ENCODE results near the gene TBC1D4. TPM values are rescaled to one million over a fixed set of nuclear protein-coding genes. Genes with fewer than 3 reads are reported as not detected.

TBC1D4 gene
- total RNA-seq, 1 donor from 2014 or later: 25.6 TPM

DNA sequence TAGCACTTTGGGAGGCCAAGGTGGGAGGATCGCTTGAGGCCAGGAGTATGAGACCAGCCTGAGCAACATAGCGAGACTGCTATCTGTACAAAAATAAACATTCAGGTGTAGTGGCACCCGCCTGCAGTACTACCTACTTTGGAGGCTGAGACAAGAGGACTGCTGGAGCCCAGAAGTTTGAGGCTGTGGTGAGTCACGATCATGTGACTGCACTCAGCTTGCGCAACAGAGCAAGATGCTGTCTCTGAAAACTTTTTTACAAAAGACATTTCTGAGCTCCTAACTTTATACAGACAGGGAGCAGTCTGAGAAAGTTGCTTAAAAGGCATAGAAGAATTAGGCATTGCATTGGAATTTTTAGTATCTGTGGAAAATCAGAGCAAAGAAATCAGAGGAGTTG is 10.4 kb upstream of the TBC1D4 start:
- Histone ChIP-seq H3K9me3 (ENCODE audit: insufficient read depth, low read depth, low read length) (no peaks in the 10 kb centered on the region), H3K4me3 (ENCODE audit: insufficient read depth, low read depth, low read length) (no peak overlapping the region), H3K27ac (ENCODE audit: low read depth, low read length) (no peak overlapping the region), H3K9ac (ENCODE audit: low read length) (no peak overlapping the region), H3K4me1 (ENCODE audit: insufficient read depth, low read length) (peaks cover 11% of the 10 kb centered on the region), H3K4me2 (ENCODE audit: low read length) (no peak overlapping the region), H4K20me1 (ENCODE audit: insufficient read depth, low read length) (no peaks in the 10 kb centered on the region), H3K27me3 (ENCODE audit: insufficient read depth, low read length) (no peaks in the 10 kb centered on the region), H3K79me2 (ENCODE audit: insufficient read depth, low read length) (no peaks in the 10 kb centered on the region), H3K36me3 (ENCODE audit: insufficient read depth, low read length) (no peaks in the 10 kb centered on the region), H2AFZ (ENCODE audit: low read depth, low read length) (no peak overlapping the region)
- H3K9me3 Mint-ChIP-seq (ENCODE audit: unreplicated experiment): no peaks in the 10 kb centered on the region
- peaks cover 26% of the 10 kb centered on the region for H3K4me1 Mint-ChIP-seq (ENCODE audit: low read depth, unreplicated experiment)
- FAIRE-seq (no peak), DNase-seq (ENCODE audit: low read depth) (peak; percentile 29)
- H3K4me3 Mint-ChIP-seq (ENCODE audit: unreplicated experiment): no peak overlapping the region
- H3K27me3 Mint-ChIP-seq (ENCODE audit: low read depth, unreplicated experiment): no peaks in the 10 kb centered on the region
- no peak overlapping the region for H3K27ac Mint-ChIP-seq (ENCODE audit: unreplicated experiment)
- no peaks in the 10 kb centered on the region for H3K36me3 Mint-ChIP-seq (ENCODE audit: low read depth, unreplicated experiment)
- no peak for TF ChIP-seq CTCF (IDR thresholded peaks at IDR 0.05; ENCODE audit: insufficient read depth, low read depth, low read length)
- no peak for TF ChIP-seq EZH2 (IDR thresholded peaks at IDR 0.05; ENCODE audit: insufficient read depth, low read length)

DNA sequence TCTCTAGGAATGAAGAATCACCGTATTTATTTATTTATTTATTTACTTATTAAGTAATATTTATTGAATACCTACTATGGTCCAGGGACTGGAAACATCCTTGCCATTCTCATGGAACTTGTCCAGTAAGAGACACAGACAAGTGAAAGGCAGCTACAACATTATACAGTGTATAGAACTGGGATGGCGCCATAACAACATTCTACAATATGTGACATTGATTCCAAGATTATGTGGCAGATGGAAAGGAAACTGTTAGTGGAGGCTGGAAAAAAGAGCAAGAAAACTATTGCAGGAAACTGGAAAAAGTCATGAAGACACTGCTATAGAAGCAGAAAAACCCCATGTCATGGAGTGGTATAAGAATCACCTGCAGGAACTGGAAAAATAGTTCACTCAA is 9.4 kb upstream of the TBC1D4 start:
- Mint-ChIP-seq H3K4me3 (ENCODE audit: unreplicated experiment) (no peak overlapping the region), H3K27ac (ENCODE audit: unreplicated experiment) (no peak overlapping the region), H3K27me3 (ENCODE audit: low read depth, unreplicated experiment) (no peaks in the 10 kb centered on the region), H3K9me3 (ENCODE audit: unreplicated experiment) (no peaks in the 10 kb centered on the region), H3K4me1 (ENCODE audit: low read depth, unreplicated experiment) (peaks cover 33% of the 10 kb centered on the region), H3K36me3 (ENCODE audit: low read depth, unreplicated experiment) (no peaks in the 10 kb centered on the region)
- no peak for DNase-seq (ENCODE audit: low read depth)
- no peak for FAIRE-seq
- TF ChIP-seq CTCF (IDR thresholded peaks at IDR 0.05; ENCODE audit: insufficient read depth, low read depth, low read length) (no peak), EZH2 (IDR thresholded peaks at IDR 0.05; ENCODE audit: insufficient read depth, low read length) (no peak)
- Histone ChIP-seq H3K79me2 (ENCODE audit: insufficient read depth, low read length) (no peaks in the 10 kb centered on the region), H3K36me3 (ENCODE audit: insufficient read depth, low read length) (no peaks in the 10 kb centered on the region), H3K27ac (ENCODE audit: low read depth, low read length) (no peak overlapping the region), H3K4me2 (ENCODE audit: low read length) (no peak overlapping the region), H3K9me3 (ENCODE audit: insufficient read depth, low read depth, low read length) (no peaks in the 10 kb centered on the region), H3K4me1 (ENCODE audit: insufficient read depth, low read length) (peaks cover 12% of the 10 kb centered on the region), H3K27me3 (ENCODE audit: insufficient read depth, low read length) (no peaks in the 10 kb centered on the region), H3K9ac (ENCODE audit: low read length) (no peak overlapping the region), H3K4me3 (ENCODE audit: insufficient read depth, low read depth, low read length) (no peak overlapping the region), H4K20me1 (ENCODE audit: insufficient read depth, low read length) (no peaks in the 10 kb centered on the region), H2AFZ (ENCODE audit: low read depth, low read length) (no peak overlapping the region)

GRCh38 chr13:75489502-75490263 is 7.7 kb upstream of the TBC1D4 start:
- Histone ChIP-seq H2AFZ (ENCODE audit: low read depth, low read length) (peak overlapping the region; percentile 56), H3K4me2 (ENCODE audit: low read length) (peak overlapping the region; percentile 66), H3K4me3 (ENCODE audit: insufficient read depth, low read depth, low read length) (no peak overlapping the region)

More at GRCh38 chr13:75489502-75490263, 7.7 kb upstream of the TBC1D4 start:
- no peaks in the 10 kb centered on the region for H3K9me3 ChIP-seq (ENCODE audit: insufficient read depth, low read depth, low read length)
- H3K4me1 ChIP-seq (ENCODE audit: insufficient read depth, low read length): peaks cover 23% of the 10 kb centered on the region
- H3K27me3 ChIP-seq (ENCODE audit: insufficient read depth, low read length): no peaks in the 10 kb centered on the region
- no peak overlapping the region for H3K27ac ChIP-seq (ENCODE audit: low read depth, low read length)
- peak overlapping the region; percentile 38 for H3K27ac Mint-ChIP-seq (ENCODE audit: unreplicated experiment)
- peaks cover 35% of the 10 kb centered on the region for H3K4me1 Mint-ChIP-seq (ENCODE audit: low read depth, unreplicated experiment)
- H3K36me3 ChIP-seq (ENCODE audit: insufficient read depth, low read length): no peaks in the 10 kb centered on the region
- FAIRE-seq (peak; percentile 74), DNase-seq (ENCODE audit: low read depth) (peak; percentile 75)
- no peaks in the 10 kb centered on the region for H4K20me1 ChIP-seq (ENCODE audit: insufficient read depth, low read length)
- no peaks in the 10 kb centered on the region for H3K36me3 Mint-ChIP-seq (ENCODE audit: low read depth, unreplicated experiment)
- TF ChIP-seq CTCF (IDR thresholded peaks at IDR 0.05; ENCODE audit: insufficient read depth, low read depth, low read length) (no peak), EZH2 (IDR thresholded peaks at IDR 0.05; ENCODE audit: insufficient read depth, low read length) (no peak)
- H3K9me3 Mint-ChIP-seq (ENCODE audit: unreplicated experiment): no peaks in the 10 kb centered on the region
- peak overlapping the region; percentile 5 for H3K9ac ChIP-seq (ENCODE audit: low read length)
- no peak overlapping the region for H3K4me3 Mint-ChIP-seq (ENCODE audit: unreplicated experiment)
- H3K27me3 Mint-ChIP-seq (ENCODE audit: low read depth, unreplicated experiment): no peaks in the 10 kb centered on the region
- H3K79me2 ChIP-seq (ENCODE audit: insufficient read depth, low read length): no peaks in the 10 kb centered on the region

All from astrocyte (in vitro differentiated cells and primary cell).